GM21576 (cell line): Measurements from ENCODE around the gene MRAP.
"Not testable (repeated sequence)": the region's sequence is repeated elsewhere in the genome, so short reads cannot be mapped to it uniquely, and the experiment has no call there.

ENCODE experiments used
- ATAC-seq: cut with Tn5 transposase; IDR thresholded peaks from one replicate; pipeline ENCODE4 v1.9.1; 2021; ENCODE audit warnings: mild to moderate bottlenecking, moderate library complexity; ENCODE audit not compliant: unreplicated experiment

MRAP gene

GRCh38 chr21:32299695-32300094, 1.0 kb downstream of the MRAP start:
- no peak for ATAC-seq

DNA sequence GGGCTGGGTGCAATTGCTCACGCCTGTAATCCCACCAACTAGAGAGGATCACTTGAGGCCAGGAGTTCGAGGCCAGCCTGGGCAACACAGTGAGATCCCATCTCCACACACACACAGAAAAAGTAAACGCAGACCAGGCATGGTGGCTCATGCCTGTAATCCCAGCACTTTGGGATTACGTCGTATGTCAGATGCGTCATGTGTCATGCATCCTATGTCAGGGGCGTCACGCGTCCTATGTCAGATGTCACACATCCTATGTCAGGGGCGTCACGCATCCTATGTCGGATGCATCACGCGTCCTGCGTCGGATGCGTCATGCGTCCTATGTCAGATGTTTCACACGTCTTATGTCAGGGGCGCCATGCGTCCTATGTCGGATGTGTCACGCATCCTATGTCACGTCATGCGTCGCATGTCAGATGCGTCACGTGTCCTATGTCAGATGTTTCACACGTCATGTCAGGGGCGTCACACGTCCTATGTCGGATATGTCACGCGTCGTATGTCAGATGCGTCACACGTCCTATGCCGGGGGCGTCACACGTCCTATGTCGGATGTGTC, 1.5 kb downstream of the MRAP start:
- ATAC-seq, result no peak

DNA sequence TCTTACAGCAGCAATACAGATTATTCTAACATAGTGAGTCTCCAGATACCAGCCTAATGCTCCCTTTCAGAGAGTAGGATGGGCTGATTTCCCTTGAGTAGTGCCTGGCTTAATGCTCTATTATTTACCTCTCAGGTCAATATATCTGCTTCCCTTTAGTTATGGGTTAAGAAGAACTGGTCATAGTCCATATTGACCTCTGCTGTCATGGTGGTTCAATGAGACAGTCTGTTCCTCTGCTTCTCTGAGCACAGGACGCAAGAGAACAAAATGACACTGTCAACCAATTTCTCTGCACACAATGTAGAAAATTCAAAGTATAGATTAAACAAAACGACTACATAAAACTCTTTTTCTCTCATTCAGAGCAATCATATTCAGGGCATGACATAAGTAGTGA, 2.9 kb downstream of the MRAP start:
- no peak for ATAC-seq

DNA sequence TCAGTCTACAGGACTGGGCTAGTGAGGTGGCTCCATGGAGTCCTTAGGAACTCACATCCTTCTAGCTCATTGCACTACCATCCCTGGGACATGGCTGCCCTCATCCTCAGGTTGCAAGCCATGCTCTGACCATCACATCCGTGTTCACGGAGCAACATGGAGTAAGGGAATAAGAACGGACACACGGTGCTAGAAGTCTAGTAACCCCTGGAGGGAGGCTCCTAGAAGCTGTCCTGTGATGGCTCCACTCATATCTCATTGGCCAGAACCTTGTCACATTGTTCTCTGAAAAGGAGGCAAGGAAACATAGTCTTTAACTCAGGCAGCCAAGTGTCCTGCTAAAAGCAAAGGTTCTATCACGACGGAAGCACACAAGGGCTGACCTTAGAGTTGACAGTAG, 3.9 kb downstream of the MRAP start:
- ATAC-seq, result no peak

DNA sequence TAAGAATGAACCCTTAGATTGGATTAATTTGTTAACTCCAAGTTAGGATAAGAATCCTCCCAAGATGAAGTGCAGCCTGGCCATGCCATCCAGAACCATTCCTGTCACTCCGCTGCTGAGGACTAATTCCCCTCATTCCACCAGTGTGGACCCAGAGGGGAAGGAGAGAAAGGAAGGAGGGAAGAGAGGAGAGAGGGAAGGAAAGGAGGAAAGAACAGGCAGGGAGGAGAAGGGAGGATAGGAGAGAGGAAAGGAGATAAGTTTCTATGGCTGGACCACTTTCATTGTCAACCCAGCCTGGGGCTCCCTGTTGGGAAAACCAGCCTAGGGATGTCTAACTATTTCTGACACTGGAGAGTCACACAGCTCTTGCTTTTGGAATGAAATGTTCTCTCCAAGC, 4.7 kb downstream of the MRAP start:
- ATAC-seq, result no peak

- no peak for ATAC-seq
These were observed 6.3 kb downstream of the MRAP start for GRCh38 chr21:32304998-32305397.

DNA sequence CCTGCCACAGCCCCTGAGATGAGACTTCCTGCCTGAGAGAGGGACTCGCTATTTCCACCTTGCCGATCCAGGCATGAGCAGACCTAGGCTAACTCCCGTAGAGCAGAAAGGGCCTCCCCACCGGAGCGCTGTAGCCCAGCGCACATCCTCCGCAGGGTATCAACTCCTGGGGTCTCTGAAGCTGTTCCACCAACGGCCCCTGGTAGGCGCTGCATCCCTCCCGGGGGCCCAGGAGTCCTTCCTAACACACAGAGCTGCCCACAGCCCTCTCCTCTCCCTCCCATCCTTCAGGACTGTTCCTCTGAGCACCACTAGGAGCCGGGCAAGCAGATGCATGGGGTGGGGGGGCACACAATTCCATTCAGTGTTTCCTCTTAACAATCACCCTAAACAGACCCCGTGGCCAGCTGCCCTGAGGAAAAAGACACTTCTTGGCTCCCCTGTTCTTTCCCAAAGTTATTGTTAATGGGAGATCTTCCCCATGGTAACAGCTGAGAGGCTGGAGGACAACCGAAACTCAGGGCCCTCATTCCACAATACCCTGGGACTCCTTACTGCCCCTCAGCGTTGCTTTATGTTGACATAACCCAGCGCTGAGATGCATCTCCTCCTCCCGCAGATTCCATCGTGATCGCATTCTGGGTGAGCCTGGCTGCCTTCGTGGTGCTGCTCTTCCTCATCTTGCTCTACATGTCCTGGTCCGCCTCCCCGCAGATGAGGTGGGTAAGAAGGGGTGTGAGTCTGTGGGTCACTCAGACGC, 7.5 kb downstream of the MRAP start:
- no peak for ATAC-seq

GRCh38 chr21:32307706-32308105, 9.1 kb downstream of the MRAP start:
- no peak for ATAC-seq

DNA sequence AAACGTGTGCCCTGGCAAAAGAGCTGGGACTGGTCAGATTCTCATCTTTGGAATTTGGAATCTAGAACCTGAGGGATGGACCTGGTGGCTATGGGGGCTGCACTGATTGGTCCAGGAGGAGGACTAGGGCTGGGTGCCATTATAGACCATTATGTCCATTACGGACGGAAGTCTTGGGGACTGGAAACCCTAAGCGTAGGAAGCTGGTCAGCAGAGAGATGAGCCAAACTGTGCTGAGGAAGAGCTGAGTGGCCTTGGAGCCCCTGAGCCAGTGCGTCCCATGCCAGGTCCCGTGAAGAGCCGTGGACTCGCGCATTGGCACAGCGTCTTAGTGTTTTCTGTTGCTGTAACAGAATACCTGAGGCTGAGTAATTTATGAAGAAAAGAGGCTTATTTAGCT, 10.0 kb downstream of the MRAP start:
- ATAC-seq, result no peak

DNA sequence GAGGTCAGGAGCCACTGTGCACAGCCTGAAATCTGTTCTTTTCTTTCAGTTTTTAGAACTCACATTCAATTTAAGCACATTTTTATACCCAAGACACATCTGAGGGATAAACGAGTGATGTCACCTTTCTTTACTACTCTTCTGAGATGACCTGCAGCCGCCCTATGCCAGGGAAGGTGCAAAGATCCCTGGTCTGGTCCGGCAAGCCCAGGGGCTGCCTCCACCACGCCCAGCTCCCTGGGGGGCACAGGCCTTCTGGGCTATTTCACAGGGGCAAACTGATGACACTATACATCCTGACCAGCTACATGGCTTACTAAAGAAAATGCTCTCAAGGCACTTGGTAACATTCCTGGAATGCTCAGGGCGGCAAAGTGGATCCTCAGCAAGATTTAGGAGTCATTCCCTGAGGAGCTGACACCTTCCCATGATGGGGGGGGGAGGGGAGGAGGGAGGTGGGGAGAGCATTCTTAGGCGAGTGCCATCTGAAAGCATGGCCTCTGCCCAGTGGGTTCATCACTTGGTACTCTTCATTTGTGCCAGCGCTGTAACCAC, 11.3 kb downstream of the MRAP start:
- no peak for ATAC-seq

GRCh38 chr21:32310976-32311375, 12.3 kb downstream of the MRAP start:
- not testable (repeated sequence) for ATAC-seq

GRCh38 chr21:32311621-32312020, 13.0 kb downstream of the MRAP start:
- ATAC-seq, result no peak

DNA sequence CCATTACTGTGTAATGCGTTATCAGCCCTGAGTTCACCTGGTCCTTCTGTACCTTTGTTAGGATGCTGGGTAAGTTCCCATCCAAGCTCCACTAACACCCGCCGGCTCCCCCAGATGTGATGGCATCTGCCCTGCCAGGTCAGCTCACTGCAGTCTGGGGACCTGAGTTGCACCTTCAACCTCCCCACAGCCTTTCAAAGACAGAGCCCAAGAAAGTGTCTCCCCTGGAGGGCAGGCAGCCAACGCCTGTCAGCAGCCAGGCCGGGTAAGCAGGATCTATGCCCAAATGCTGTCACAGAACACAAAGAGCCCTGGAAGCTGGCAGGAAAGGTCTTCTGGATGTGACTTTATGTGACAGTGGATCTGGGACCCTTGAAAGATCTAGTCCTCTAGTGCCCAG, 13.7 kb downstream of the MRAP start:
- no peak for ATAC-seq

GRCh38 chr21:32312976-32313375, 14.3 kb downstream of the MRAP start:
- no peak for ATAC-seq

- no peak for ATAC-seq
These were observed 16.2 kb downstream of the MRAP start for GRCh38 chr21:32314806-32315205.

DNA sequence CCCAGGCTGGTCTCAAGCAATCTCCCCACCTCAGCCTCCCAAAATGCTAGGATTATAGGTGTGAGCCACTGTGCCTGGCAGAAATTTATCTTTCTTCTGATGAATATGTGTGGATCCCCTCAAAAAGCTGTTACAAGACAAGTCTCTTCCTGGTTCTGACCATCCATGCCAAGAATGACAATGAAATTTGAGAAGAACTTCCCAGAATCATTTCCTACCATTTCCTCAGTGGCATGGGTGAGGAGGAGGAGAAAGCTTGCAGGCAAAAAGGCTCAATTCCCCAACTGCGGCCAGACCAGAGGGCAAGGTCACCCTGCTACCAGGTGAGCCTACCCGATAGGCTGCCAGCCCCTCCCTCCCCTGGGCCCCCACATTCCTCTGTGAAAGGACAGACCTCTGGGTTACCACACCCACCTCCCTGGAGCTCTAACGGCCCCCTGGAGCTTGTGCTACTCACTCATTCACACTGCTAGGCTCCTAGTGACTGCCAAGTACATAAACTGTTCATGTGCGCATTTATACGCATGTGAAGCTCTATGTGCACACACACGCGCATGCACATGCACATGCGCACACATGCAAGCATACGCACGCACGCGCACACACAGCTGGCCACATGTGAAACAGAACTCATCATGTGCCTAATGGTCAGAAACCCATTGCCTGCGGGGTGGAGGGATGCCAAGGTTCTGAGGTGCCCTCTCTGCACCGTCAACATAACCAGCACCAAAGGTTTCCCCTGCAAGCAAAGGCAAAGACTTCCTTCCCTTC, 17.0 kb downstream of the MRAP start:
- ATAC-seq, result no peak

DNA sequence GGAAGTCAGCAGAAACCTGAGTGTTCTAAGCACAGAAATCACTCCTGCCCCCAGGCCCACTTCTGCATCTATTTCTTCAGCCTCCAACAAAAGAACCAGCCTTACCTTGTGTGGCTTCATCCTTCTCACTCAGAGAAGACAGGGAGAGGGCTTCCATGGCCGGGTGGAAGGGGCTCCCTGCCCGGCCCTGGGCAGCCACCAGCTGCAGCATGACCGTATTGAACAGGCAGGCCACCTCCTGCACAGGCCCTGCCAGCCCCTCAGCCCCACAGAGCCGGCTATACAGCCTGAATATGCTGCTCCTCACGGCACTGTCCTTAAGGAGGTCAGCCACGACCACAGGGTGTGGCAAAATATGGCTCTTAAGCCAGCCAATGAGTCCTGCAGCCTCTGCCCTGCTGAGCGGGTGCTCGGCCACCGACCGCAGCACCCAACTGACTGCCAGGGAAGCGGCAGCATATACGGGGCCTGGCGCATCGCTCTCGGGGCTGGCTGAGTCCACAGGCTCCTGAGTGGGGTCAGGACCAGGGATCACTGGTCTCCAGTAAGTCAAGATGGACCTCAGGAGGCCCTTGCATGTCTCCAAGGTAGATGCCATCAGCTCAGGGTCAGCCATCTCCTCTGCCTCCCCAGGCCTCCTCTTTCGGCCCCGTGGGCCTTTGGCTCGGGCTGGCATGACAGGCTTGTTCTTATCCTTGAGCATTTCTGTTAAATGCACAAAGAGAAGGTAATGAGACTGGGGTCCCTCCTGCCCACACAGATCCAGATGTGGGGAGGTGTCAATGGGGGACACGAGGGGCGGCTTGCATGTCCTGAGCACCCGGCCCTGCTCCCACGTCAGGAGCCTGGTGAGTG, 17.9 kb downstream of the MRAP start:
- ATAC-seq, result no peak

DNA sequence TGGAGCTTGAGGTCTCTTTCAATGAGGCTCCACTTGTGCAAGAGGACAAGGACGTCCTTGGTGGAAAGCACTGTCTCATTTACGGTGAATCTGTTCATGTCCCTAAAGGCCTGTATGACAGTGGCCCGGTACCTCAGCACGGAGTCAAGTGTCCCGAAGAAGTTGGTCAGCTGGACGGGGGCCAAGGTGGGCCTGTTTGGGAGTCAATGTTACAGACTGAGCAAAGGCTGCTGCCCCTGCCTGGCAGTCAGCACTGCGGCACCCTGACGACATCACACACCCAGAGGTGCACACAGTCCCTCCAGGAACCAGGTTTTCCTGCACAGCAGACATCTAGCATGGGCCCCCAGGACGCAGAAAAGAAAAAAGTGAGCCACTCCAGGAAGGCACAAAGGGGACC, 19.1 kb downstream of the MRAP start:
- no peak for ATAC-seq

GRCh38 chr21:32319012-32319411, 20.4 kb downstream of the MRAP start:
- ATAC-seq, result no peak

- ATAC-seq, result no peak
These were observed 21.4 kb downstream of the MRAP start for GRCh38 chr21:32320059-32320458.

DNA sequence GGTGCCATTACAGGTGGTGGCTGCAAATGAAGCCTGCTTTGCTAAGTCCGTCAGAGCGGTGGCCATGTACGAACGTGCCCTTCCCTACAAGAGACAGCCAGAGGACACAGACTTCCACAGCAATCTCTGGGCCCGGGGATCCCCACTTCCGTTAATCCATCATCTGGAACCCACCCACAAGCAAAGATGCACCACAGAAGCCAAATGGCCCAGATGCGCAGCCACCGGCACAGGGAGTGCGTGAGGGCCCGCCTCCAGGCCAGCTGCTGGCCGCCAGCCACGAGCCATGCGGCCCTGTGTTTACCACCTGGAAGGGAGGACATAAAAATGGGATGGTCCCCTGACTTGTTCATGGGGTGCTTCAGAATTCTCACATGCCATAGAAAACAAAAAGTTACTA, 22.1 kb downstream of the MRAP start:
- ATAC-seq, result no peak
